ENCODE measurements around the gene TEC. TPM values are rescaled to one million over a fixed set of nuclear protein-coding genes. Genes with fewer than 3 reads are reported as not detected.

The TEC gene
- total RNA-seq, 6 donors from 2014 or later = 5.9 to 26.2 (median 10.1) TPM

GRCh38 chr4:48205107-48205506 lies 64.5 kb downstream of the TEC start:
- no peaks in the 10 kb centered on the region for H3K4me1 ChIP-seq
- 81 to 93% methylated on average over 2 of the region's 2 CpGs for WGBS, 2 donors
- no peak for ATAC-seq (ENCODE audit: low FRiP score in 2 of 2)

DNA sequence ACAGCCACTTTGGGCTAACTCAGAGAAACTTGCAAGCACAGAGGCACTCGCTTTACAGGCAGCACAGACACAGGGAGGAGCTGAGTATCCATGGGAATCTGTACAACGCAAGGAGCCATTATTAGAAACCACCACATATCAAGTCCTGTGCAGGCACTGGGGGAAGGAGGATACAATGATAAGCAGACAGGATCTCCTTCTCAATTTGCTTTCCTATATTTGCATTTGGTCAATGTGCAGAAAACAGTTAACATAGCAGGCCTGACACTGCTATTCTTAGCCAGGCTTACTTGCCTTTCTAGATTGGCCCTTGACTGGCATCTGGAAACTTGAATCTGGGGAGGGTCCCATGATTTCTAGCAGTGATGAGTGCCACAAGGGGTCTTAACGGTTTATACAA lies 65.8 kb downstream of the TEC start:
- Histone ChIP-seq H3K27me3 (no peaks in the 10 kb centered on the region), H3K9me3 (no peaks in the 10 kb centered on the region), H3K27ac (no peak overlapping the region), H3K4me1 (no peaks in the 10 kb centered on the region), H3K4me3 (no peak overlapping the region), H3K36me3 (no peaks in the 10 kb centered on the region)
- DNase-seq (no peak), ATAC-seq (ENCODE audit: low FRiP score in 2 of 2) (no peak)
- WGBS, 2 donors = 69 to 70% methylated on average over 3 of the region's 3 CpGs
- TF ChIP-seq POLR2A (IDR thresholded peaks at IDR 0.05) (no peak), EP300 (IDR thresholded peaks at IDR 0.05) (no peak), POLR2AphosphoS5 (IDR thresholded peaks at IDR 0.05) (no peak)
- TF ChIP-seq, protein P1, sequence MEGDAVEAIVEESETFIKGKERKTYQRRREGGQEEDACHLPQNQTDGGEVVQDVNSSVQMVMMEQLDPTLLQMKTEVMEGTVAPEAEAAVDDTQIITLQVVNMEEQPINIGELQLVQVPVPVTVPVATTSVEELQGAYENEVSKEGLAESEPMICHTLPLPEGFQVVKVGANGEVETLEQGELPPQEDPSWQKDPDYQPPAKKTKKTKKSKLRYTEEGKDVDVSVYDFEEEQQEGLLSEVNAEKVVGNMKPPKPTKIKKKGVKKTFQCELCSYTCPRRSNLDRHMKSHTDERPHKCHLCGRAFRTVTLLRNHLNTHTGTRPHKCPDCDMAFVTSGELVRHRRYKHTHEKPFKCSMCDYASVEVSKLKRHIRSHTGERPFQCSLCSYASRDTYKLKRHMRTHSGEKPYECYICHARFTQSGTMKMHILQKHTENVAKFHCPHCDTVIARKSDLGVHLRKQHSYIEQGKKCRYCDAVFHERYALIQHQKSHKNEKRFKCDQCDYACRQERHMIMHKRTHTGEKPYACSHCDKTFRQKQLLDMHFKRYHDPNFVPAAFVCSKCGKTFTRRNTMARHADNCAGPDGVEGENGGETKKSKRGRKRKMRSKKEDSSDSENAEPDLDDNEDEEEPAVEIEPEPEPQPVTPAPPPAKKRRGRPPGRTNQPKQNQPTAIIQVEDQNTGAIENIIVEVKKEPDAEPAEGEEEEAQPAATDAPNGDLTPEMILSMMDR (IDR thresholded peaks at IDR 0.05) = no peak

More at GRCh38 chr4:48205107-48205506, 64.5 kb downstream of the TEC start:
- no peaks in the 10 kb centered on the region for H3K9me3 ChIP-seq
- H3K27ac ChIP-seq = no peak overlapping the region
- H3K4me3 ChIP-seq = no peak overlapping the region
- no peaks in the 10 kb centered on the region for H3K27me3 ChIP-seq
- no peaks in the 10 kb centered on the region for H3K36me3 ChIP-seq
- DNase-seq = no peak
- TF ChIP-seq EP300 (IDR thresholded peaks at IDR 0.05) = no peak
- no peak for TF ChIP-seq POLR2AphosphoS5 (IDR thresholded peaks at IDR 0.05)
- TF ChIP-seq, protein P1 (IDR thresholded peaks at IDR 0.05) = no peak
- TF ChIP-seq POLR2A (IDR thresholded peaks at IDR 0.05) = no peak

- H3K36me3 ChIP-seq = no peaks in the 10 kb centered on the region
- no peaks in the 10 kb centered on the region for H3K9me3 ChIP-seq
- no peaks in the 10 kb centered on the region for H3K27me3 ChIP-seq
- ATAC-seq (ENCODE audit: low FRiP score in 2 of 2) (no peak), DNase-seq (peak in 1 of 2 donors; percentile 33)
- H3K4me3 ChIP-seq = no peak overlapping the region
- TF ChIP-seq, protein P1 (IDR thresholded peaks at IDR 0.05) = no peak
- TF ChIP-seq POLR2A (IDR thresholded peaks at IDR 0.05) (no peak), EP300 (IDR thresholded peaks at IDR 0.05) (no peak), POLR2AphosphoS5 (IDR thresholded peaks at IDR 0.05) (no peak)
- peaks cover 3 to 9% (median 6%) of the 10 kb centered on the region in 4 donors for H3K4me1 ChIP-seq
- WGBS, 2 donors = 90 to 91% methylated on average over 5 of the region's 5 CpGs
- no peak overlapping the region for H3K27ac ChIP-seq
These were observed 71.9 kb downstream of the TEC start for GRCh38 chr4:48197643-48198237.

GRCh38 chr4:48196758-48197504 lies 72.7 kb downstream of the TEC start:
- DNase-seq (no peak), ATAC-seq (ENCODE audit: low FRiP score in 2 of 2) (no peak)
- Histone ChIP-seq H3K27ac (no peak overlapping the region), H3K4me3 (no peak overlapping the region), H3K36me3 (no peaks in the 10 kb centered on the region), H3K4me1 (peaks cover 3 to 9% (median 6%) of the 10 kb centered on the region in 4 donors), H3K9me3 (no peaks in the 10 kb centered on the region), H3K27me3 (no peaks in the 10 kb centered on the region)
- TF ChIP-seq POLR2A (IDR thresholded peaks at IDR 0.05) (no peak), EP300 (IDR thresholded peaks at IDR 0.05) (no peak), POLR2AphosphoS5 (IDR thresholded peaks at IDR 0.05) (no peak)
- TF ChIP-seq, protein P1 (IDR thresholded peaks at IDR 0.05) = no peak
- WGBS, 2 donors = 83 to 86% methylated on average over 9 of the region's 9 CpGs
